Right atrium auricular region (tissue), 2 donors: ENCODE data around the gene TXNDC17. TPM values are rescaled to one million over a fixed set of nuclear protein-coding genes. Genes with fewer than 3 reads are reported as not detected.

Experiments used
- DNase-seq: peaks from one replicate; pipeline ENCODE4 v3.0.0-alpha.2; 2019; ENCODE audit warnings: low spot score
- H3K27ac ChIP-seq, 2 donors: fragments of 200-600 bp; sonication (generic); 1 replicate in 1 of 2; 2 replicates in 1 of 2; pipeline ENCODE4 v1.5.1; 2016 to 2019
- H3K27me3 ChIP-seq, 2 donors: fragments of 200-600 bp; sonication (generic); one replicate each; pipeline versions ENCODE4 v1.5.1 to v1.6.0; 2017 to 2019
- H3K36me3 ChIP-seq: fragments of 200-600 bp; sonication (generic); one replicate; pipeline ENCODE4 v1.5.1; 2016
- H3K4me1 ChIP-seq, 2 donors: fragments of 200-600 bp; sonication (generic); one replicate each; pipeline versions ENCODE4 v1.5.1 to v1.6.0; 2017 to 2019
- H3K4me3 ChIP-seq, 2 donors: fragments of 200-600 bp; sonication (generic); 1 replicate in 1 of 2; 2 replicates in 1 of 2; pipeline ENCODE4 v1.5.1; 2017 to 2019; ENCODE audit warnings: mild to moderate bottlenecking in 1 of 2, moderate library complexity in 1 of 2
- H3K9me3 ChIP-seq, 2 donors: fragments of 200-600 bp; sonication (generic); one replicate each; pipeline ENCODE4 v1.5.1; 2019
- total RNA-seq, 2 donors: library from RNA; depleted of rRNA; stranded (reverse); fragments of >200 nt; gene quantifications; one replicate each; pipeline ENCODE4 v1.1.0, GENCODE V29; 2016
- TF ChIP-seq, protein P1 (sequence below), 2 donors: fragments of 200-600 bp; sonication (generic); IDR thresholded peaks; one replicate each; pipeline ENCODE4 v1.5.1; 2019; ENCODE audit warnings: antibody characterized with exemption in 2 of 2

The TXNDC17 gene
- total RNA-seq, 2 donors from 2014 or later = 98.0 to 155 TPM

DNA sequence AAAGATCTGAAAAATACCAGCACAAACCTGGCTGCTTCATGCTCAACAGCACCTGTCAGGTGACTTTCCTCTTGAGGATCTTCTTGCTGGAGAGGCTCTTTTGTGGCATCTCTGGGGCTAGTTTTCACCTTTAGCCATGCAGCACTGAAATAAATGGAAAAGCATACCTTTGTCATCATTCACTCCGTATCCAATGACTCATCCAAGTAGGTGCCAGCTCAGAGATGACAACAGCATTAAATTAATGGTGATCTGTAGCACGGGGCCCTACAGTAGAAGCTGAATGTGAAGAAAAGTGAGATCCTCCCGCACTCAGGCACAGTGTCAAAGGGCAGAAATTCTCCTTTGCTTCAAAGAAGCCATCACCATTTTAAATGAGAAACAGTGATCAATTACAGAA, 32.5 kb upstream of the TXNDC17 start:
- Histone ChIP-seq H3K4me3 (no peak overlapping the region), H3K27ac (no peak overlapping the region), H3K36me3 (peaks cover 40% of the 10 kb centered on the region), H3K9me3 (no peaks in the 10 kb centered on the region), H3K27me3 (no peaks in the 10 kb centered on the region), H3K4me1 (no peaks in the 10 kb centered on the region)
- TF ChIP-seq, protein P1, sequence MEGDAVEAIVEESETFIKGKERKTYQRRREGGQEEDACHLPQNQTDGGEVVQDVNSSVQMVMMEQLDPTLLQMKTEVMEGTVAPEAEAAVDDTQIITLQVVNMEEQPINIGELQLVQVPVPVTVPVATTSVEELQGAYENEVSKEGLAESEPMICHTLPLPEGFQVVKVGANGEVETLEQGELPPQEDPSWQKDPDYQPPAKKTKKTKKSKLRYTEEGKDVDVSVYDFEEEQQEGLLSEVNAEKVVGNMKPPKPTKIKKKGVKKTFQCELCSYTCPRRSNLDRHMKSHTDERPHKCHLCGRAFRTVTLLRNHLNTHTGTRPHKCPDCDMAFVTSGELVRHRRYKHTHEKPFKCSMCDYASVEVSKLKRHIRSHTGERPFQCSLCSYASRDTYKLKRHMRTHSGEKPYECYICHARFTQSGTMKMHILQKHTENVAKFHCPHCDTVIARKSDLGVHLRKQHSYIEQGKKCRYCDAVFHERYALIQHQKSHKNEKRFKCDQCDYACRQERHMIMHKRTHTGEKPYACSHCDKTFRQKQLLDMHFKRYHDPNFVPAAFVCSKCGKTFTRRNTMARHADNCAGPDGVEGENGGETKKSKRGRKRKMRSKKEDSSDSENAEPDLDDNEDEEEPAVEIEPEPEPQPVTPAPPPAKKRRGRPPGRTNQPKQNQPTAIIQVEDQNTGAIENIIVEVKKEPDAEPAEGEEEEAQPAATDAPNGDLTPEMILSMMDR (IDR thresholded peaks at IDR 0.05) = no peak
- DNase-seq = no peak

DNA sequence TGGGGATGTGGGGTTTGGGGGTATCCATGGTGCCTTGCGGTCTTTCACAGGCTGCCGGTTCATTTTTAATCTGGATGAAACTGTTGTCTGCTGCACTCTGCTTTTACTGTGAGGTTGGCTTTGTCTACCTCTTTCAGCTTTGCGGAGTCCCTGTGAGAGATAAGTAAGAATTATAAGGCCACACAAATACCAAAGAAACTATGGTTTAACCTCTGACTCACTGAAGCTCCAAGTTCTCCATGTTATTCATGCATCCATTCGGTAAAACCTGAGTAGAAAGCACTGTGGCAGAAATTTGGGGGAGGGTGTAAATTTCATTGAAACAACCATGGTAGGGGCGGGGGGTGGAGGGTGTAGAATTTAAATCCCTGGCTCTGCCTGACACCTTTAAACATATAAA, 30.8 kb upstream of the TXNDC17 start:
- Histone ChIP-seq H3K27ac (no peak overlapping the region), H3K9me3 (no peaks in the 10 kb centered on the region), H3K27me3 (no peaks in the 10 kb centered on the region), H3K4me3 (no peak overlapping the region), H3K36me3 (peaks cover 46% of the 10 kb centered on the region), H3K4me1 (no peaks in the 10 kb centered on the region)
- DNase-seq = no peak
- TF ChIP-seq, protein P1 (IDR thresholded peaks at IDR 0.05) = no peak

DNA sequence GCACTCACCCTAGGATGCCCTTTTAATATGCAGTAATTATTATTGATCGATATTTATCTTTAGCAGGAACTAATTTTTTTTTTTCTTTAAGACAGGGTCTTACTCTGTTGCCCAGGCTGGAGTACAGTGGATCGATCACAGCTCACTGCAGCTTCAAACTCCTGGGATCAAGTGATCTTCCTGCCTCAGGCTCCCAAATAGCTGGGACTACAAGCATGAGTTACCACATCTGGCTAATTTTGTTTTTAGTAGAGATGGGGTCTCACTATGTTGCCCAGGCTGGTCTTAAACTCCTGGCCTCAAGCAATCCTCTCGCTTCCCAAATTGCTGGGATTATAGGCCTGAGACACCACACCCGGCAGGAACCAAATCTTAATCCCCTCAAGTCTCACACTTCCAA, 29.6 kb upstream of the TXNDC17 start:
- TF ChIP-seq, protein P1 (IDR thresholded peaks at IDR 0.05) = no peak
- DNase-seq = no peak
- Histone ChIP-seq H3K4me3 (no peak overlapping the region), H3K4me1 (no peaks in the 10 kb centered on the region), H3K9me3 (no peaks in the 10 kb centered on the region), H3K27me3 (no peaks in the 10 kb centered on the region), H3K36me3 (peaks cover 44% of the 10 kb centered on the region), H3K27ac (no peak overlapping the region)

DNA sequence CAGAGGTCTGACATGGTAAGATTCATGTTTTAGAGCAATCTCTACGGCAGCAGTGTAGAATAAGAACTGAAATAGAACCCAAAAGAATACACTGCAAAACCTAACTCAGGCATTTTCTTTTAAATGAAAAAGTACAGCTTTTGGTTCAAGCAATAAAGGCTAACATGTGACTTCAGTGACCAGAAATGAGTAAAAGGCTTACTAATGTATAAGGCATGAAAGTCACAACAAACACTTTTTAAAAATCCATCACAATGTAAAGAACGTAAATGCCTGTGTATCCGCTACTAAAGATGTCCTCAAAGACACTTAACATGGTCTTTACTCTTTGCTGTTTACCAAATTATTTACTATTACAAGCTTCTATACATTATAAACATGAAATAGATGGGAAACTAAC, 16.9 kb upstream of the TXNDC17 start:
- no peak for DNase-seq
- TF ChIP-seq, protein P1 (IDR thresholded peaks at IDR 0.05) = no peak
- Histone ChIP-seq H3K27ac (no peak overlapping the region), H3K27me3 (no peaks in the 10 kb centered on the region), H3K4me1 (no peaks in the 10 kb centered on the region), H3K9me3 (no peaks in the 10 kb centered on the region), H3K4me3 (no peak overlapping the region), H3K36me3 (peaks cover 55% of the 10 kb centered on the region)

DNA sequence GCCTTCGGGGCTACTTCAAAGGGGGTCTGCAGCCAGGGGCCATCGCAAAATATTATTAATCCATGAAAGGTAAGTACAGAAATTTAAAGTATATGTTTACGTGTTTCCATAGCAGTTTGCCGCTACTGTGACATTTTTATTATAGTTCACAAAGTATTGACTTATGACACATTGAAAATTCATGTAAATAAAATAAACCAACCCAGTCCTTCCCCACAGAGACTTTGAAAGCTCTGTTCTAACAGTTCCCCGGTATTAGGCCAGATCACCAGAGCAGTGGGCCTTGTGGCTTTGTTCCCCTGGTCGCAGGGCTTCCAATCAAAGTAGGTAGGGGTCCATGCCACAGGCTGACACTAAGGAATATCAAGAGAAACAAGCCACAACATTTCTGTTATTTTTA, 14.2 kb upstream of the TXNDC17 start:
- Histone ChIP-seq H3K27me3 (no peaks in the 10 kb centered on the region), H3K27ac (no peak overlapping the region), H3K9me3 (no peaks in the 10 kb centered on the region), H3K4me3 (no peak overlapping the region), H3K4me1 (no peaks in the 10 kb centered on the region), H3K36me3 (peaks cover 41% of the 10 kb centered on the region)
- no peak for DNase-seq
- TF ChIP-seq, protein P1 (IDR thresholded peaks at IDR 0.05) = no peak

DNA sequence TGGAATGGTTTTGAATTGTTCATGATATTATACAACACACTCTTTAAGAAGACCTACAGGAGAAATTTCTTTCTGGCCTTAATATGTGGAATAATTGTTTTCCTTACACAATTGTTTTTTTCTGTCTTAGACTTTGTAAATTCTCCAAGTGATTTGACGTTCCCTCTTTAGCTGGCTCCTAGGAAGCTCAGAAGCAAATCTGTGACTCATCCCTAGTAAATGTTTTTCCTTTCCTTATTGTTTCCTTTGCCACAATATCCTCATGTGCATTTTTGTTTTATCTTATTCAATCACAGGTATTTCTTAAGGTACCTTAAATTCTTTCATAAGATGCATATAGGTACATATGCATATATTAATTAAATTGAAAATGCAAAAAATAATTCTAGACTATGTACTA, 13.8 kb upstream of the TXNDC17 start:
- no peak overlapping the region for H3K4me3 ChIP-seq
- H3K36me3 ChIP-seq = peaks cover 37% of the 10 kb centered on the region
- DNase-seq = no peak
- H3K27me3 ChIP-seq = no peaks in the 10 kb centered on the region
- H3K9me3 ChIP-seq = no peaks in the 10 kb centered on the region
- H3K27ac ChIP-seq = no peak overlapping the region
- no peaks in the 10 kb centered on the region for H3K4me1 ChIP-seq
- TF ChIP-seq, protein P1 (IDR thresholded peaks at IDR 0.05) = no peak
